BLaER1 treated with 17β-estradiol and CSF1 and Interleukin-3, amounts not matched to agents 10 nM and 100 nM (cell line): ENCODE data around the gene TM9SF1.
"Not testable (repeated sequence)": the region's sequence is repeated elsewhere in the genome, so short reads cannot be mapped to it uniquely, and the experiment has no call there.

Experiments
- H3K27ac ChIP-seq, 11 experiments: shearing (Covaris generic); formaldehyde crosslinking; 2 replicates each; pipeline ENCODE4 v1.8.1; 2022
- H3K27me3 ChIP-seq, 11 experiments: shearing (Covaris generic); formaldehyde crosslinking; 2 replicates each; pipeline ENCODE4 v1.8.1; 2022
- H3K36me3 ChIP-seq, 11 experiments: shearing (Covaris generic); formaldehyde crosslinking; 2 replicates each; pipeline ENCODE4 v1.8.1; 2022
- H3K4me1 ChIP-seq, 10 experiments: shearing (Covaris generic); formaldehyde crosslinking; 2 replicates each; pipeline ENCODE4 v1.8.1; 2022
- H3K4me2 ChIP-seq, 11 experiments: shearing (Covaris generic); formaldehyde crosslinking; 2 replicates each; pipeline ENCODE4 v1.8.1; 2022
- H3K4me3 ChIP-seq, 10 experiments: shearing (Covaris generic); formaldehyde crosslinking; 2 replicates each; pipeline ENCODE4 v1.8.1; 2022
- H3K9ac ChIP-seq, 11 experiments: shearing (Covaris generic); formaldehyde crosslinking; 2 replicates each; pipeline ENCODE4 v1.8.1; 2022
- H3K9me3 ChIP-seq, 11 experiments: shearing (Covaris generic); formaldehyde crosslinking; replicated peaks in 1 of 11; 2 replicates each; pipeline ENCODE4 v1.8.1; 2022
- H4K20me1 ChIP-seq, 11 experiments: shearing (Covaris generic); formaldehyde crosslinking; 2 replicates each; pipeline ENCODE4 v1.8.1; 2022
- Cebpa-rat ChIP-seq, 11 experiments: shearing (Covaris generic); IDR thresholded peaks; 2 replicates each; pipeline ENCODE4 v1.8.1; 2022

Gene TM9SF1

GRCh38 chr14:24206260-24207103 lies 11.2 kb upstream of the TM9SF1 start:
- H3K4me1 ChIP-seq = peaks cover 5 to 15% (median 12%) of the 10 kb centered on the region in 10 experiments; a peak in 16 of 20 replicates
- H3K27me3 ChIP-seq = no peaks in the 10 kb centered on the region
- H3K27ac ChIP-seq = no peak overlapping the region
- H3K36me3 ChIP-seq = peaks cover 90 to 100% (median 97%) of the 10 kb centered on the region in 11 experiments
- peaks cover 0 to 10% (median 0%) of the 10 kb centered on the region in 11 experiments; a peak in 2 of 22 replicates for H4K20me1 ChIP-seq
- no peak for TF ChIP-seq Cebpa-rat (IDR thresholded peaks at IDR 0.05)
- H3K4me2 ChIP-seq = no peak overlapping the region; a peak in 1 of 22 replicates
- no peak overlapping the region for H3K9ac ChIP-seq
- peaks cover 13 to 27% (median 23%) of the 10 kb centered on the region in 11 experiments for H3K9me3 ChIP-seq
- no peak overlapping the region for H3K4me3 ChIP-seq

DNA sequence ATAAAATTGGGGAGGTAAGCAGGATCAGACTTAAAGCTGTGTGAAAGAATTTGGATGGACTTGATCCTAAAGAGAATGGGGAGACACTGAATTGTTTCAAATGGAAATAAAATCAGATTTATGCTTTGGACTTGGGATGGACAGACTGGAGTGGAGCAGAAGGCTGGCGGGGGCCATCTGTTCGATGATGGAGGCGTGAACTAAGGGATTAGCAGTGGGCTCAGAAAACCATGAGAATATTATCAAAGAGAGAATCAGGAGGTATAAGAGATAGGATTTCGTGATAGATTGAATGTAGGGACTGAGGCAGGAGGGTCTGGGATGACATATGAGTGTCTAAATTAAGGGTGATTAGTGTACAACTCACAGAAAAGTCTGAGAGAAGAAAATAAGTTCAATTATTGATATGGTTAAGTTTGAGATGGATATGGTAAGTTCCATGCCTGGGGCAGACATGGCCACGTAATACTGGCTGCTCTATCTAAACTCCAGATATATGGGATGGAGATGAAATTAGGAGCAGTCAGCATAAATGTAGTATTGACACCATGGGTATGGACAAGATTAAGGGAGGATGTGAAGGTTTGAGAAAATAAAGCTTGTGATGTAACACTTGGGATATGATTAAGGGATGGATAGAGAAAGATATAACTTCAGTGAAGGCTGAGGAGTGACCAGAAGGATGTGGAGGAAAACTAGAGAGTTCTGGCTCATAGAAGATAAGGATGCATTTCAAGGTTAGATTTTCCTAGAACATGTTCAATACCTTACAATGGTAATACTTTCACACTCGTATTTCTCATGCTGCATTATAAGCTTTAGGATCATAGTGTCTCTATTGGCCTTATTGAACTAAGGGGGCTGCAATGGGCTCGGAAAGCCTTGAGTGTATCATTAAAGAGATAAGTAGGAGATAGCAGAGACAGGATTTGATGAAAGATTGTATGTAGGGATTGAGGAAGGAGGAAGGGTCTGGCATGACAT lies 9.2 kb upstream of the TM9SF1 start:
- TF ChIP-seq Cebpa-rat (IDR thresholded peaks at IDR 0.05) = no peak
- Histone ChIP-seq H3K27me3 (no peaks in the 10 kb centered on the region), H3K4me1 (peaks cover 0 to 10% (median 8%) of the 10 kb centered on the region in 10 experiments; a peak in 9 of 20 replicates), H4K20me1 (peaks cover 0 to 10% (median 0%) of the 10 kb centered on the region in 11 experiments; a peak in 3 of 22 replicates), H3K36me3 (peaks cover 85 to 100% (median 93%) of the 10 kb centered on the region in 11 experiments), H3K4me2 (no peak overlapping the region), H3K4me3 (no peak overlapping the region), H3K27ac (no peak overlapping the region), H3K9me3 (peaks cover 13 to 41% (median 28%) of the 10 kb centered on the region in 11 experiments), H3K9ac (no peak overlapping the region)

GRCh38 chr14:24203249-24203886 lies 8.1 kb upstream of the TM9SF1 start:
- H3K27me3 ChIP-seq, H3K27ac ChIP-seq, H3K4me2 ChIP-seq, H3K9ac ChIP-seq, H3K4me3 ChIP-seq, H4K20me1 ChIP-seq: not testable (repeated sequence)
- Histone ChIP-seq H3K4me1 (peaks cover 0 to 13% (median 9%) of the 10 kb centered on the region in 10 experiments; a peak in 11 of 20 replicates), H3K36me3 (peaks cover 75 to 98% (median 90%) of the 10 kb centered on the region in 11 experiments), H3K9me3 (peaks cover 13 to 44% (median 28%) of the 10 kb centered on the region in 11 experiments)

DNA sequence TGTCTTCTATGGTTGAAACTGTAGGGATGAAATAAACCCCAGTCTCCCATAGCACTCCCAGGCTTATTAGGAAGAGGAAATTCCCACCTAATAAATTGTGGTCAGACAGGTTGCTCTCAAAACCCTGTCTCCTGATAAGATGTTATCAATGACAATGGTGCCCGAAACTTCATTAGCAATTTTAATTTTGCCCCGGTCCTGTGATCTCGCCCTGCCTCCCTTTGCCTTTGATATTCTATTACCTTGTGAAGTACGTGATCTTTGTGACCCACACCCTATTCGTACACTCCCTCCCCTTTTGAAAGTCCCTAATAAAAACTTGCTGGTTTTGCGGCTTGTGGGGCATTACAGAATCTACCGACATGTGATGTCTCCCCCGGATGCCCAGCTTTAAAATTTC lies 7.3 kb upstream of the TM9SF1 start:
- H3K4me3 ChIP-seq, H3K9ac ChIP-seq, H3K27ac ChIP-seq, H3K4me2 ChIP-seq, H4K20me1 ChIP-seq, H3K27me3 ChIP-seq: not testable (repeated sequence)
- Histone ChIP-seq H3K36me3 (peaks cover 67 to 90% (median 81%) of the 10 kb centered on the region in 11 experiments), H3K9me3 (peaks cover 13 to 44% (median 28%) of the 10 kb centered on the region in 11 experiments), H3K4me1 (peaks cover 2 to 20% (median 6%) of the 10 kb centered on the region in 10 experiments; a peak in 15 of 20 replicates)

GRCh38 chr14:24198814-24199524 lies 3.7 kb upstream of the TM9SF1 start:
- no peak for TF ChIP-seq Cebpa-rat (IDR thresholded peaks at IDR 0.05)
- H3K4me2 ChIP-seq = peak overlapping the region in 2 of 11 experiments; percentile 35 to 42; a peak in 3 of 22 replicates

GRCh38 chr14:24197056-24197450 lies 1.8 kb upstream of the TM9SF1 start:
- Histone ChIP-seq H3K9me3 (peaks cover under 1 to 21% (median 11%) of the 10 kb centered on the region in 11 experiments; a peak in 21 of 22 replicates), H3K4me2 (peak overlapping the region; percentile 84 to 99 (median 93)), H3K4me3 (peak overlapping the region in 7 of 10 experiments; percentile 67 to 87 (median 81); a peak in 11 of 20 replicates), H3K36me3 (peaks cover 28 to 47% (median 40%) of the 10 kb centered on the region in 11 experiments), H3K4me1 (peaks cover 43 to 57% (median 47%) of the 10 kb centered on the region in 10 experiments), H3K27me3 (no peaks in the 10 kb centered on the region), H3K27ac (peak overlapping the region in 4 of 11 experiments; percentile 95 to 100 (median 98); a peak in 4 of 22 replicates), H4K20me1 (peaks cover 0 to 7% (median 0%) of the 10 kb centered on the region in 11 experiments; a peak in 3 of 22 replicates), H3K9ac (peak overlapping the region; percentile 92 to 100 (median 97); a peak in 15 of 22 replicates)
- no peak for TF ChIP-seq Cebpa-rat (IDR thresholded peaks at IDR 0.05)

More at GRCh38 chr14:24198814-24199524, 3.7 kb upstream of the TM9SF1 start:
- Histone ChIP-seq H3K9ac (no peak overlapping the region), H3K36me3 (peaks cover 37 to 56% (median 48%) of the 10 kb centered on the region in 11 experiments), H3K27ac (no peak overlapping the region), H3K9me3 (peaks cover 13 to 40% (median 28%) of the 10 kb centered on the region in 11 experiments), H3K4me1 (peaks cover 26 to 42% (median 29%) of the 10 kb centered on the region in 10 experiments), H4K20me1 (no peaks in the 10 kb centered on the region; a peak in 2 of 22 replicates), H3K27me3 (no peaks in the 10 kb centered on the region), H3K4me3 (no peak overlapping the region)

- no peak for TF ChIP-seq Cebpa-rat (IDR thresholded peaks at IDR 0.05)
- H3K36me3 ChIP-seq = peaks cover 29 to 47% (median 40%) of the 10 kb centered on the region in 11 experiments
- H3K4me2 ChIP-seq = peak overlapping the region; percentile 84 to 99 (median 93)
- H3K27me3 ChIP-seq = no peaks in the 10 kb centered on the region
- peak overlapping the region; percentile 67 to 87 (median 76) for H3K4me3 ChIP-seq
- peaks cover 0 to 15% (median 4%) of the 10 kb centered on the region in 11 experiments; a peak in 18 of 22 replicates for H3K9me3 ChIP-seq
- peak overlapping the region; percentile 92 to 100 (median 97) for H3K9ac ChIP-seq
- peaks cover 45 to 64% (median 49%) of the 10 kb centered on the region in 10 experiments for H3K4me1 ChIP-seq
- peak overlapping the region; percentile 95 to 100 (median 98) for H3K27ac ChIP-seq
- H4K20me1 ChIP-seq = peaks cover 0 to 8% (median 0%) of the 10 kb centered on the region in 11 experiments; a peak in 3 of 22 replicates
Measured at GRCh38 chr14:24196071-24197055, 1.1 kb upstream of the TM9SF1 start.
